K562 (cell line): ENCODE measurements around the gene IDUA. TPM values are rescaled to one million over a fixed set of nuclear protein-coding genes. Genes with fewer than 3 reads are reported as not detected.
A peak's percentile ranks its signal among the peaks of the same experiment; 100 is the strongest.

ENCODE experiments used
- ARNT ChIP-seq, 2 experiments: fragments of 450-650 bp; IDR thresholded peaks; 2 replicates each; pipeline ENCODE4 v1.6.1; 2016; ENCODE audit warnings: mild to moderate bottlenecking in 1 of 2
- ASH1L ChIP-seq: fragments of 450-650 bp; IDR thresholded peaks from 2 replicates; pipeline ENCODE4 v1.6.1; 2018; ENCODE audit warnings: borderline replicate concordance, mild to moderate bottlenecking, low read depth; ENCODE audit not compliant: partially characterized antibody
- CBFA2T2 ChIP-seq: fragments of 450-650 bp; conservative IDR thresholded peaks from 2 replicates; pipeline ENCODE4 v1.6.1; 2017; ENCODE audit warnings: mild to moderate bottlenecking
- CHD2 ChIP-seq: IDR thresholded peaks from 2 replicates; pipeline ENCODE4 v1.6.1; 2011; ENCODE audit warnings: low read depth, low read length
- CTBP1 ChIP-seq: fragments of 450-650 bp; IDR thresholded peaks from 2 replicates; pipeline ENCODE4 v1.6.1; 2016; ENCODE audit warnings: borderline replicate concordance
- DPF2 ChIP-seq: fragments of 450-650 bp; IDR thresholded peaks from 2 replicates; pipeline ENCODE4 v1.6.1; 2016
- HMGN3 ChIP-seq: IDR thresholded peaks from 2 replicates; pipeline ENCODE4 v1.6.1; 2011; ENCODE audit warnings: borderline replicate concordance, low read depth, mild to moderate bottlenecking, mixed read lengths, low read length; ENCODE audit not compliant: insufficient read length; ENCODE audit errors: extremely low read depth
- ILK ChIP-seq: fragments of 450-650 bp; IDR thresholded peaks from 2 replicates; pipeline ENCODE4 v1.6.1; 2016; ENCODE audit warnings: missing genetic modification characterization, low read depth, mild to moderate bottlenecking, missing compliant biosample characterization, moderate library complexity, borderline replicate concordance
- KLF1 ChIP-seq: fragments of 450-650 bp; IDR thresholded peaks from 2 replicates; pipeline ENCODE4 v1.6.1; 2016; ENCODE audit warnings: missing genetic modification characterization, missing compliant biosample characterization
- L3MBTL2 ChIP-seq: fragments of 450-650 bp; IDR thresholded peaks from 2 replicates; pipeline ENCODE4 v1.6.1; 2016; ENCODE audit warnings: mild to moderate bottlenecking, moderate library complexity
- NCOA1 ChIP-seq: fragments of 450-650 bp; IDR thresholded peaks from 2 replicates; pipeline ENCODE4 v1.6.1; 2016; ENCODE audit warnings: low read depth
- NEUROD1 ChIP-seq: fragments of 150-350 bp; IDR thresholded peaks from 2 replicates; pipeline ENCODE4 v1.6.1; 2014; ENCODE audit warnings: borderline replicate concordance, low read length, low read depth; ENCODE audit not compliant: partially characterized antibody
- PHF21A ChIP-seq: fragments of 450-650 bp; IDR thresholded peaks from 2 replicates; pipeline ENCODE4 v1.6.1; 2017; ENCODE audit warnings: low read depth, borderline replicate concordance
- STAT5A ChIP-seq: IDR thresholded peaks from 2 replicates; pipeline ENCODE4 v1.6.1; 2012; ENCODE audit warnings: low read length, inconsistent platforms, borderline replicate concordance
- YY1 ChIP-seq, 3 experiments: IDR thresholded peaks; 2 replicates each; pipeline ENCODE4 v1.6.1; 2011; ENCODE audit warnings: low read length in 2 of 3, mild to moderate bottlenecking in 2 of 3, moderate library complexity in 2 of 3, borderline replicate concordance in 1 of 3, control low read depth in 1 of 3, low read depth in 1 of 3; ENCODE audit not compliant: insufficient read depth in 3 of 3, insufficient replicate concordance in 2 of 3, control insufficient read depth in 1 of 3, insufficient read length in 1 of 3; ENCODE audit errors: extremely low read depth in 1 of 3
- ZMIZ1 ChIP-seq, 2 experiments: fragments of 150-350 bp in 1 of 2; IDR thresholded peaks; 2 replicates each; pipeline ENCODE4 v1.6.1; 2012 to 2016; ENCODE audit warnings: low read depth in 2 of 2, low read length in 2 of 2, mild to moderate bottlenecking in 1 of 2, moderate library complexity in 1 of 2
- polyA plus RNA-seq, 8 experiments: library from polyadenylated mRNA; depleted of rRNA in 4 of 8; stranded (reverse) in 5 of 8; unstranded in 3 of 8; fragments of >200 nt; fragmentation: Nextera tagmentation in 2 of 8; fragmentation: Illumina TruSeq in 1 of 8; extraction: Ambion mirVana in 2 of 8; extraction: Trizol in 1 of 8; gene quantifications; 2 replicates each; pipeline versions ENCODE4 v1.2.1 to v1.2.3, GENCODE V29; 2011 to 2014; ENCODE audit warnings: inconsistent platforms in 1 of 8, missing spikeins in 1 of 8
- total RNA-seq, 7 experiments: library from RNA; depleted of rRNA in 6 of 7; stranded (reverse); fragments of >200 nt in 6 of 7; fragmentation: Illumina TruSeq in 2 of 7; extraction: Trizol in 2 of 7; gene quantifications; 2 replicates each; pipeline versions ENCODE4 v1.2.1 to v1.2.3, GENCODE V29; 2011 to 2021; ENCODE audit warnings: low replicate concordance in 1 of 7
- TF ChIP-seq, protein P1 (sequence below): sonication (generic); formaldehyde crosslinking; IDR thresholded peaks from 2 replicates; pipeline ENCODE4 v1.8.0; 2022; ENCODE audit warnings: missing genetic modification reagents, mild to moderate bottlenecking, moderate library complexity, borderline replicate concordance
- TF ChIP-seq, protein P2 (sequence below): sonication (generic); formaldehyde crosslinking; IDR thresholded peaks from 2 replicates; pipeline ENCODE4 v1.8.0; 2022; ENCODE audit warnings: missing genetic modification reagents, mild to moderate bottlenecking, borderline replicate concordance
- TF ChIP-seq, protein P3 (sequence below): fragments of 450-650 bp; IDR thresholded peaks from 2 replicates; pipeline ENCODE4 v1.7.0; 2016; ENCODE audit warnings: borderline replicate concordance

Gene IDUA
- total and polyA plus RNA-seq, 9 of the 15 experiments (the other 6 are each of a cell fraction or from before 2014, with no cell fraction given), result 0.04 to 16.1 (median 1.2) TPM

DNA sequence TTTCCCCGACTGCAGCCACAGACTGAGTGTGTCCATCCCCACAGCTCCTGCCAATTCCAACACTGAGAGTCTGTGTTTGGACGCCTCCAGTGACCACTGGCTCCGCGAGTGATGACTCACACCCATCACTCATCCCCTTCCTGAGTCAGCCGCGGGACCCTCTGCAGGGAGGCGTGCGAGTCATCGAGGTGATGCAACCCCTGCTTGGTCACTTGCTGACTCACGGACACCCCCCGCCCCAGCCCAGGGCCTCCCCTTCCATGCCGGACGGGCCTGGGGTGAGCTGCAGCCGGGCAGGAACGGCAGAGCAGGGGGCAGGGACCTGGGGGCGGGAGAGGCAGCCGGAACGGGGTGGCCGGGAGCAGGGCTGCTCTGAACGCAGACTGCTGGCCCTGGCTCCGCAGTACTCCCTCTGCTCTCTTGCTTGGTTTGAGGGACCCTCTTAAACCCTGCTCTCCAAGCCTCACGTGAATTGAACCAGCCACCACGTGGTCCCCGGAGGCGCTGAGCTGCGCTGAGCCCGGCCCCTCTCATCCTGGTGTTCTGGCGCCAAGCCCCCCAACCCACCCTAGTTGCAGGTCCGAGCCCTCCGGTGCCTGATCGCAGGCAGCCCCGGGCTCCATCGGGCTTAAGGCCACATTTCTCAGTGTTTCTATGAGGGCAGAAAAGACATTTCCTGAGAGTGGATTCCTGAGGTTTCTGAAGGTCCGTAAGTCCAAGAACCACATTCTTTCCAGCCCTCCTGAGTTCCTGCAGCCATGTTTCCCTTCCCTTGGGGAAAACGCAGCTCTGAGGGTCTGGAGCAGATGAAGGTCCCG is 57.0 kb downstream of the IDUA start (continued):
- TF ChIP-seq, protein P1, sequence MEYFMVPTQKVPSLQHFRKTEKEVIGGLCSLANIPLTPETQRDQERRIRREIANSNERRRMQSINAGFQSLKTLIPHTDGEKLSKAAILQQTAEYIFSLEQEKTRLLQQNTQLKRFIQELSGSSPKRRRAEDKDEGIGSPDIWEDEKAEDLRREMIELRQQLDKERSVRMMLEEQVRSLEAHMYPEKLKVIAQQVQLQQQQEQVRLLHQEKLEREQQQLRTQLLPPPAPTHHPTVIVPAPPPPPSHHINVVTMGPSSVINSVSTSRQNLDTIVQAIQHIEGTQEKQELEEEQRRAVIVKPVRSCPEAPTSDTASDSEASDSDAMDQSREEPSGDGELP (CRISPR knock-in tag), result peak; percentile 95
- TF ChIP-seq CTBP1 (peak; percentile 91), YY1 (IDR thresholded peaks at IDR 0.05; ENCODE audit: borderline replicate concordance in 1 of 3, control insufficient read depth in 1 of 3, extremely low read depth in 1 of 3, insufficient read depth in 3 of 3, insufficient read length in 1 of 3, insufficient replicate concordance in 2 of 3, low read depth in 1 of 3, low read length in 2 of 3) (peak in 2 of 3 experiments; percentile 54 to 86), L3MBTL2 (peak; percentile 94), STAT5A (peak; percentile 46; the same call in 1 of the 2 replicates), PHF21A (peak; percentile 77; the same call in 1 of the 2 replicates), ILK (tag) (no peak), DPF2 (peak; percentile 99), ARNT (IDR thresholded peaks at IDR 0.05) (peak in 1 of 2 experiments; percentile 84; a peak in 2 of 4 replicates), KLF1 (peak; percentile 59; the same call in 1 of the 2 replicates), CBFA2T2 (peak; percentile 9; the same call in 1 of the 2 replicates), NCOA1 (peak; percentile 85), CHD2 (no peak), ASH1L (no peak), HMGN3 (peak; percentile 97), NEUROD1 (peak; percentile 95), ZMIZ1 (IDR thresholded peaks at IDR 0.05; ENCODE audit: low read depth in 2 of 2, low read length in 2 of 2) (peak in 1 of 2 experiments; percentile 73; a peak in 1 of 4 replicates)
- TF ChIP-seq, protein P2, sequence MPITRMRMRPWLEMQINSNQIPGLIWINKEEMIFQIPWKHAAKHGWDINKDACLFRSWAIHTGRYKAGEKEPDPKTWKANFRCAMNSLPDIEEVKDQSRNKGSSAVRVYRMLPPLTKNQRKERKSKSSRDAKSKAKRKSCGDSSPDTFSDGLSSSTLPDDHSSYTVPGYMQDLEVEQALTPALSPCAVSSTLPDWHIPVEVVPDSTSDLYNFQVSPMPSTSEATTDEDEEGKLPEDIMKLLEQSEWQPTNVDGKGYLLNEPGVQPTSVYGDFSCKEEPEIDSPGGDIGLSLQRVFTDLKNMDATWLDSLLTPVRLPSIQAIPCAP (CRISPR knock-in tag), result 0 out of 2 replicates have a peak, but pooled peaks have one; percentile 53
- TF ChIP-seq, protein P3, sequence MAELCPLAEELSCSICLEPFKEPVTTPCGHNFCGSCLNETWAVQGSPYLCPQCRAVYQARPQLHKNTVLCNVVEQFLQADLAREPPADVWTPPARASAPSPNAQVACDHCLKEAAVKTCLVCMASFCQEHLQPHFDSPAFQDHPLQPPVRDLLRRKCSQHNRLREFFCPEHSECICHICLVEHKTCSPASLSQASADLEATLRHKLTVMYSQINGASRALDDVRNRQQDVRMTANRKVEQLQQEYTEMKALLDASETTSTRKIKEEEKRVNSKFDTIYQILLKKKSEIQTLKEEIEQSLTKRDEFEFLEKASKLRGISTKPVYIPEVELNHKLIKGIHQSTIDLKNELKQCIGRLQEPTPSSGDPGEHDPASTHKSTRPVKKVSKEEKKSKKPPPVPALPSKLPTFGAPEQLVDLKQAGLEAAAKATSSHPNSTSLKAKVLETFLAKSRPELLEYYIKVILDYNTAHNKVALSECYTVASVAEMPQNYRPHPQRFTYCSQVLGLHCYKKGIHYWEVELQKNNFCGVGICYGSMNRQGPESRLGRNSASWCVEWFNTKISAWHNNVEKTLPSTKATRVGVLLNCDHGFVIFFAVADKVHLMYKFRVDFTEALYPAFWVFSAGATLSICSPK, result no peak
